ENCODE measurements around the gene NBL1.

NBL1 gene

GRCh38 chr1:19643602-19644394 is at the start of gene NBL1:
Gene NBL1 (plus strand): TSS chr1:19644311. CDS start chr1:19655031, 10,720 bp downstream.
- peak; percentile 65 for DNase-seq

GRCh38 chr1:19596065-19596713 is 47.9 kb upstream of the NBL1 start:
- DNase-seq, result no peak

- DNase-seq, result peak; percentile 99
Observed at GRCh38 chr1:19596714-19597495, 47.2 kb upstream of the NBL1 start.

GRCh38 chr1:19597496-19598309 is 46.4 kb upstream of the NBL1 start:
- peak; percentile 72 for DNase-seq

DNA sequence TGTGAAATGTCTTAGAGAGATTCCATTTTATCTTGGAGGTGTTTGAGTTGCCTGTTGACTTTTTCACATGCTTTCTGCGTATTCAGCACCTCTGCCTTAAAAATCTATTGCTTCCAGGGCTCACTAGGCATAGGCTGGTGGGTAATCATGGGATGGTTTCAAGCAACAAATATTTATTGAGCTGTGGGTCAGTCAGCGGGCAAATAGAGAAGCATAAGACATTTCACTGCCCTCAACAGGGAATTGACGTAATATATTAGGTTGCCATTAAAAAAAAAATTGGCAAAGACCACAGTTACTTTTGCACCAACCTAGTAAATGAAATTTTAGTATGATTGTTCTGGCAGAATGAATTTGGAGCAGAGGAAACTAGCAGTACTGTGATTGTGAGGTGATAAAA is 44.3 kb upstream of the NBL1 start:
- no peak for DNase-seq

DNA sequence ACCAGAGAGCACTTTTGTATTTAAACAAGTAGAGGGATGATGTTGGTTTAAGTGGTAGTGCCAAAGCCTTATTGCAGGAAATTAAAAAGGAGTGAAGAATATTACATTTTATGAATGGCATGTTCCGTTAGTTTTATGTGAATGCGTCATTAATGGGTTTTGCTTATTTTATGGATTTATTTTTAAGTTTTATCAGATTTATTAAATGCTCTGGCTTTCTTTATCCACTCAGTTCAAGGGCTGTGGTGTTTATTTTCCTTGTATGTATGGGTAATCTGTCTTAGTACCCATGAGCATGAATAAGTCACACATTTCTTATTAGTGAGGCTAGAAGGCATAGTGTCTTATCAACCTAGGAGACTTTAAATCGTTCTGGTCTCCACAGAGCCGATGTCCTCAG is 41.6 kb upstream of the NBL1 start:
- DNase-seq, result no peak

GRCh38 chr1:19605967-19606366 is 38.1 kb upstream of the NBL1 start:
- DNase-seq, result no peak

- DNase-seq, result peak; percentile 35
Observed at GRCh38 chr1:19606817-19607642, 37.1 kb upstream of the NBL1 start.

GRCh38 chr1:19608232-19608631 is 35.9 kb upstream of the NBL1 start:
- no peak for DNase-seq

- DNase-seq, result no peak
Observed at GRCh38 chr1:19610282-19610981, 33.7 kb upstream of the NBL1 start.

- no peak for DNase-seq
Observed at GRCh38 chr1:19612530-19612929, 31.6 kb upstream of the NBL1 start.

GRCh38 chr1:19613171-19613703 is 30.9 kb upstream of the NBL1 start:
- DNase-seq, result no peak

DNA sequence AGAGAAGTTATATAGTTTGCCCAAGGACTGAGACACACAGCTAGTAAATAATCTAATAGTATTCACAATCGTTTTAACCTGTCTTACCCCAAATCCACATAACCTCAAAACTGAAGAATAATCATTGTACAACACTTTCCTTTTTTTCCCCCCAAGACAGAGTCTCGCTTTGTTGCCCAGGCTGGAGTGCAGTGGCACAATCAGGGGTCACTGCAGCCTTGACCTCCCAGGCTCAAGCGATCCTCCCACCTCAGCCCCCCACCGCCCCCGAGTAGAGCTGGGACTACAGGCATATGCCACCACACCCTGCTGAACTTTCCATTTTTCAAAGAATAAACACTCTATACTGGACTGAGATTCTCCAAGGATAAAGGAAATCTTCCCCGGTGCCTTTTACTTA is 28.7 kb upstream of the NBL1 start:
- no peak for DNase-seq

DNA sequence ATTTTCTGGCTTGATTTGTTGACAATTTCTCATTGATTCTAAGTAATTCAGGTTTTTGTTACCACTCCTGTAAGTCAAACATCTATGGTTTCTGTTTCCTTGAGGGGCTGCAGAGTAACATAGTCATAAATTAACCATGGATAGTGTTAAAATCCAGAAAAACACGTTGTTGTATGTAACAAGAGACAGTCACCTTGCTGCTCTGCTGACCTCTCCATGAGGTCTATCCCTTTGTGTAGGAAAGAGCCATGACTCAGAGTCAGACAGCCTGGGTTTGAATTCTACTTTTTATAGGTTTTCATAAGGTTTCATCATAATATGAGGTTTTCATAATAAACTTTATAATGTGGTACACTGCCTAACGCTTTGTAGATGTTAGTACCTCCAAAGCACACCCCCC is 27.6 kb upstream of the NBL1 start:
- DNase-seq, result no peak

- DNase-seq, result no peak
Observed at GRCh38 chr1:19617376-19617775, 26.7 kb upstream of the NBL1 start.

GRCh38 chr1:19618428-19618827 is 25.7 kb upstream of the NBL1 start:
- DNase-seq, result no peak

DNA sequence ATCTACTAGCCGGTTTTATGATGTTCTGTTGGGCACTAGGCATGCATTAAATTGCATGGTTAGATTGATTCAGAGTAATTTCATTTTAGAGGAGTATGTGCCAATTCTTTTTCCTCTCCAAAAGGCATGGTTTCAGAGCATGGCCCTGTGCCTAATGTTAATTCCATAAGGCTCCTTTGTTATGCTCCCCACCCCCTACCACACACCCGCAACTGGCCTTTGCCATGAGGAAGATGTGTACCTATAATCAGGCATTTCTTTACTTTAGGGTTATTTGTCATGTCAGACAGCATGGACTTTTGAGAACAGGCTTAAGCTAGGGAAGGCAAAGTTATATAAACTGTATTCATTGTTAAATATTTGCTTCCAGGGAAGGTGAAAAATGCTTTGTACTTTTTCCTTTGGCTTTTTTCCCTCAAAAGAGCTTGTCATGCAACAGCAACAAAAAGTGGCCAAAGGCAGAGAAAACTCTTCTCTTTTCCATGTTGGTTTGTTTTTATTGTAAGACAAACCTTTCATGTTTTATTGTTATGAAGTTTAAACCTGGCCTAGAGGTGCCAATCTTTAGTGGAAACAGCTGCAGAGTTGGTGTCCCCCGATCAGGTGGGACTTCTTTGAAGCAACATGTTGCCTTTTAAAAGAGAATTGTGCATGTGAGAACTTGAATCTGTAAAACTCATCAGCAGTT is 24.3 kb upstream of the NBL1 start:
- no peak for DNase-seq

DNA sequence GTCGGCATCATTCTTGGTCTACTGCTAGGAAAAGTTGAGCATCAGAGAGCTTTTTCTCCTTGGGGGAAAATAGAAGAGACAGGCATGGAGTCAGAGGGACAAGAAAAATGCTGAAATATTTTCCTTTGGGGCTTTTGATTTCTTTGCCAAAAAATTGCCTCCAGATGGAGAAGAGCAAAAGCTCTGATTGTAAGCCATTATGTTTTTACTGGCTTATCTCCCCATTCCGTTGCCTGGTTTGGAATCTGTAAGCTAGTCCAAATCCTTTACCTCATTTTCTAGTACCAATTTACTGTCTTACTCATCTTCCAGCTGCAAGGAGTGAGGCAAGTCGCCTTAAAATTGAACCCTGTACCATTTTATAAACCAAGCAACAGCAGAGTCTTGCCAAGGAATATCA is 23.3 kb upstream of the NBL1 start:
- DNase-seq, result no peak

GRCh38 chr1:19621274-19621950 is 22.7 kb upstream of the NBL1 start:
- no peak for DNase-seq

DNA sequence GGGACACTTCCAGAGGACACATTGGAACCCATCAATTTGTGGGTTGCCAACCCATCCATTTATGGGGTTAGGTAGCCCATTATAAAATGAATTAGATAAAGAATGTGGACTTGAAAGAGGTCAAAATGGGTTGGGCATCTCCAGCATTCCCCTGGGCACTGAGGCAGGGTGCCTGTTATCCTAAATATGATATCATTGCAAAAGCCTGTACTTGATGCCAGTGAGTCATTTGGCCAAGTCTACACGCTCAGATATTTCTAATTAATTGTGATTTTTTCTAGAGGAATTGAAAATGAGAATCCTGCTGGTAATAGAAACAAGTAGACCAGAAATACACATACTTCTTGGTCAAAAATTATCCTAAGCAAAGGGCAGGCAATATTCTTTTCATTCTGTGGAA is 21.9 kb upstream of the NBL1 start:
- no peak for DNase-seq

Measured in activated CD4-positive, alpha-beta T cell treated with anti-CD3 and anti-CD28 coated beads, Interleukin-10, Interleukin-2, amounts not matched to agents 100 ng/mL and 50 ng/mL, durations not matched to agents 16 hours and 8 hours (primary cell).